ENCODE results near the gene GGCT. TPM values are rescaled to one million over a fixed set of nuclear protein-coding genes. Genes with fewer than 3 reads are reported as not detected.
"Not testable (repeated sequence)": the region's sequence is repeated elsewhere in the genome, so short reads cannot be mapped to it uniquely, and the experiment has no call there.

GGCT gene
- total RNA-seq, 2 donors from 2014 or later: 65.7 to 84.4 TPM

- H3K4me1 Mint-ChIP-seq (ENCODE audit: low read depth): peaks cover 15% of the 10 kb centered on the region
- H3K9me3 Mint-ChIP-seq: peaks cover 2 to 4% of the 10 kb centered on the region in 2 donors
- no peak overlapping the region for H3K27ac Mint-ChIP-seq
- no peak overlapping the region for H3K4me3 Mint-ChIP-seq
- peaks cover 0 to 2% of the 10 kb centered on the region in 2 donors for H3K36me3 Mint-ChIP-seq (ENCODE audit: insufficient read depth in 2 of 2)
- ATAC-seq (replicated peaks in 1 of 2) (peak; percentile 52 to 63), DNase-seq (no peak)
- H3K27me3 Mint-ChIP-seq (ENCODE audit: low read depth): no peaks in the 10 kb centered on the region
These were observed 7.5 kb upstream of the GGCT start for GRCh38 chr7:30511973-30512662.

DNA sequence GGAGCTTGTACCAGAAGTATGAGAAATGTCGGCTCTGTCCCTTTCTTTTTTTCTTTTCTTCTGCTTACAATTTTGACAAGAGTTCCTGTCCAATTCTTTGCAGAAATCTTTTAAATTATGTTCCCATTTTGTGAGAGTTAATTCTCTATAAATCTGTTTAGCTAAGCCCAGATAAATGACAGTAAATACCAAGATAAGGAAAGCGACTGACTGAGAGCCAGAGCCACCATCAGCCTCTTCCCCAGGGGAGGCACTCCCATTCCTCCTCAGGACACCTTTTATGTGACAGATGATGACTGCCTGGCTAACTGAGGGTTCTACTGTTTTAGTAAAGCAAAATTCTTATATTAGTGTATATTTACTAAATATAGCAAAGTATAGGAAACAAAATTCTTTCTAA, 6.9 kb upstream of the GGCT start:
- ATAC-seq (replicated peaks in 1 of 2): no peak
- no peak overlapping the region for H3K4me3 Mint-ChIP-seq
- no peaks in the 10 kb centered on the region for H3K27me3 Mint-ChIP-seq (ENCODE audit: low read depth)
- no peak overlapping the region for H3K27ac Mint-ChIP-seq
- no peak for DNase-seq
- peaks cover 2% of the 10 kb centered on the region in 2 donors for H3K9me3 Mint-ChIP-seq
- peaks cover 12% of the 10 kb centered on the region for H3K4me1 Mint-ChIP-seq (ENCODE audit: low read depth)
- peaks cover 0 to 2% of the 10 kb centered on the region in 2 donors for H3K36me3 Mint-ChIP-seq (ENCODE audit: insufficient read depth in 2 of 2)

DNA sequence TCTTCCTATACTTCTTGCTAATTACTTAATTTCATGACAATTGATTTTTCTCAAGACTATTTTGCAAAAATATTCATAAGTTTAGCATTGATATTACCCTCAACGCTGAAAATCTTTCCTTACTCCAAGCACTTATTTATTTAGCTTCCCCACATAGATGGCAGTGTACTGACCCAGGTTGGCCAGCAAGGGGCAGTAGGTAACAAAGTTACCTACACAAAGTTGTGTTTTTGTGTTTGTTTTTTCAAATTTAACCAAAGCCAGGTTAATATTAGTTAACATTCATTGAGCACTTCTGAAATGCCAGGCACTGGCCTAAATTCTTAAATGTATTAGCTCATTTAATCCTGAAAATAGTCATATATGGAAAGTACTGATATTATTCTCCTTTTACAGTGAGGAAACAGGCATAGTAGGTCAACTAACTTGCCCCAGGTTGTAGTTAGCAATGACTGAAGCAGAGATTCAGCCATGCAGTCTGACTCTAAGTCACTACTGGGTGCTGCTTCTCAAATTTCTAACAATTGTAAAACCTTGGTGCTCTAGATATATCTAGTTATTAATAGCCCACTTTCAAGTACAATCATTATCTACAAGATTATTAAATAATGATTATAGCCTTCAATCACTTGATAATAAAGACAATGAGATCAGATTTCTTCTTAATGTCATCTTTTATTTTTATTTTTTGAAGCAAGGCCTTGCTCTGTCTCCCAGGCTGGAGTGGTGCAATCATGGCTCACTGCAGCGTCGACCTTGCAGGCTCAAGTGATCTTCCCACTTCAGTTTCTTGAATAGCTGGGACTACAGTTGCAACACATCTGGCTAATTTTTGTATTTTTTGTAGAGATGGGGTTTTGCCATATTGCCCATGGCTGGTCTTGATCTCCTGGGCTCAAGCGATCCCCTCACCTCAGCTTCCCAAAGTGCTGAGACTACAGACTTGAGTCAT, 5.8 kb upstream of the GGCT start:
- Mint-ChIP-seq H3K4me3 (no peak overlapping the region), H3K27ac (no peak overlapping the region), H3K9me3 (peaks cover 2% of the 10 kb centered on the region in 2 donors), H3K4me1 (ENCODE audit: low read depth) (peaks cover 18% of the 10 kb centered on the region), H3K27me3 (ENCODE audit: low read depth) (no peaks in the 10 kb centered on the region), H3K36me3 (ENCODE audit: insufficient read depth in 2 of 2) (peaks cover 0 to 2% of the 10 kb centered on the region in 2 donors)
- ATAC-seq (replicated peaks in 1 of 2) (peak; percentile 37 to 56), DNase-seq (peak in 1 of 2 donors; percentile 34)

DNA sequence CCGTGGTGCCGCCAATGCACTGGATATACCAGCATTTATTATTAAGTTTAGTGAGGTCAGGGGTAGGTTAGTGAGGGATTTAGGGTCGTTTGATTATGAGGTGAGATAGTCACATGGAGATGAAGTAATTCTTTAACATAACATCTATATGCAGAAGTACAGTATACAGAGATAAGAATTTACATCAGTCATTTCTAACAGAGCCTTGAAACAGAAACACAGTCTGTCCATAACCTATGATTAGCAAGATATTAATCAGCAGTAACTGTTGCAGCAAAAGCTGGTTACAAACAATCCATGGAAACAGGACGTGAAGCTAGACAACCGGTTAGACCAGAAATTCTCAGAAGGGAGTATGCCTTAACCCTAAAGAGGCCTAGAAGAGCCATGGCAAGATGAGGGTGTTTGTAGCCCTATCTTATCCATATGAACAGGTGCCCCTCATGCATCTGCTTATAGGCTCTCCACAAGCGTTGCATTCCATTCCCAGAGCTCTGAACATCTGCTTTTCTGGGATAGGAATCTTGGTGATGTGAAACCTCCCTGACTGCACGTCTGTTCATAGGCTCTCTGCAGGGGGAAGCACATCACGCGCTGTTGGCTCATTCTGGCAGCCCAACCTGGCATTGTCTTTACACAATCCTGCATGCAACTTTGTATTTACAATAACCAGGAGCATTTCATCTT, 4.7 kb upstream of the GGCT start:
- not testable (repeated sequence) for H3K9me3 Mint-ChIP-seq; H3K36me3 Mint-ChIP-seq (ENCODE audit: insufficient read depth in 2 of 2); H3K27ac Mint-ChIP-seq; ATAC-seq (replicated peaks in 1 of 2); H3K27me3 Mint-ChIP-seq (ENCODE audit: low read depth); DNase-seq; H3K4me3 Mint-ChIP-seq
- peaks cover 25% of the 10 kb centered on the region for H3K4me1 Mint-ChIP-seq (ENCODE audit: low read depth)

- not testable (repeated sequence) for H3K27ac Mint-ChIP-seq; H3K27me3 Mint-ChIP-seq (ENCODE audit: low read depth); H3K9me3 Mint-ChIP-seq; H3K4me3 Mint-ChIP-seq; H3K36me3 Mint-ChIP-seq (ENCODE audit: insufficient read depth in 2 of 2); ATAC-seq (replicated peaks in 1 of 2); DNase-seq
- peaks cover 35% of the 10 kb centered on the region for H3K4me1 Mint-ChIP-seq (ENCODE audit: low read depth)
These were observed 2.8 kb upstream of the GGCT start for GRCh38 chr7:30507346-30507900.

DNA sequence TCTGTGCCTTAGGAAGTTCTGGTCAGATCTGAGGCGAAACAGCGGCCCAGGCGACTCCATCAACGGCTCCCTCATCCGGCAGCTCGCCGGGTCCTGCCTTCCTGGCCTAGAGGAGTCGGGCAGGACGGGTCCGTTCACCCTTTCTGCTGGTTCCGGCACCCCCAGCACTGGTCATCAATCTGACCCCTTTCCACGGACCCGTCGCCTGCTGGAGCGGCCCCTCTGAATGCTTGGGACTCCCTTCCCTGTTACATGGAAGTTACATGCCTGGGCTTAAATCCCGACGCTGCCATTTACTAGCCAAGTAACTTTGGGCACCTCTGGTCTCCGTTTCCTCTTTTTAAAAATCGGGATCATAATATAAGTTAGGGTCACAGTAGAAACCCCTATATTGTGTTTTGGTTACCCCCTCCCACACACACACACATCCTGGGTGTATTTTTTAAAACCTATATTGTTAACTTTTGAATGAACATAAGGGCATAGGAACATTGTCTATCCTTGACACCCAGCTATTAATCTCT, 607 bp upstream of the GGCT start:
- no peaks in the 10 kb centered on the region for H3K27me3 Mint-ChIP-seq (ENCODE audit: low read depth)
- no peak for DNase-seq
- peak overlapping the region; percentile 79 to 90 for H3K4me3 Mint-ChIP-seq
- no peak for ATAC-seq (replicated peaks in 1 of 2)
- peak overlapping the region; percentile 55 for H3K27ac Mint-ChIP-seq
- H3K36me3 Mint-ChIP-seq (ENCODE audit: insufficient read depth in 2 of 2): peaks cover 7 to 12% of the 10 kb centered on the region in 2 donors
- peaks cover 52% of the 10 kb centered on the region for H3K4me1 Mint-ChIP-seq (ENCODE audit: low read depth)
- H3K9me3 Mint-ChIP-seq: peaks cover 2% of the 10 kb centered on the region in 2 donors

DNA sequence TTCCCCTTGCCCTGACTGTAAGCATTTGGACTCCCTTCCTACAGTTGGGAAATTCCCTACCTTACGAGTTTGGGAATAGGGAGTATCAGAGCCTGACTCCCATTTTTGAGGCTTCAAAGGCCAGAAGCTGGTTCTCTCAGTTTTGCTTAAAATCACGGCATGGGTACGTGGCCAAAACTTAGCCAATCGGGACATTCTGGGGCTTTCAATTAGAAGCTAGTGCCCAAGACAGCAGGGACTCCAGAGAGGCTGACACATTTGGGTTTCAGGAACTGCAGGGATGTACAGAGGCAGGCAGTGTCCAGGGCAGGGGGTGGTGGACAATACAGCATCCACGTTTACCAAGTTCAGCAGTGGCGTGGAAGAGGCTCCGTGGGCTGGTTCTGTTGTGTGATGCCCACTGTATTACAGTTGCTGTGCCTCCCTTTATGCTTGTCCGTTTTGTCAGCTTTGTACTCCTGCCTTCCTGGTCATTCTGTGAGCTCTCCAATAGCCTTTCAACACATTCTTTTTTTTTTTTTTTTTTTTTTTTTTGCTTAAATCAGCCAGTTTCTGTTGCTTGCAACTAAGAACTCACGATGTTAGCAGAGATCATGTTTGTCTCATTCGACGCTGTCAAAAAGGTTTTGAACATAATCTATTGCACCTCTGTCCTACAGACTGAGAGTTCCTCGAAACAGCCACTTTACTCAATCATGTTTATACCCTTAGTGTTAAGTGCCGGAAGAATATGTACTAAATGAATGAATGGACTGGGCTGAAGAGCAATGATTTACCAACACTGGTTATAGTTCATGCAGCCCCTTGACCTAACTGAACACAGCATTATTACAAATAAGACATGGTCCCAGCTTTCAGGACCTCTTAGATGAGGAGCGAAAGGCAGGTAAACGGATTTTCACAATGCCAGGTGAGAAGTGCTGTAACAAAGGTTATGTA, 1.1 kb downstream of the GGCT start:
- H3K9me3 Mint-ChIP-seq: peaks cover 2% of the 10 kb centered on the region in 2 donors
- no peak for DNase-seq
- no peaks in the 10 kb centered on the region for H3K27me3 Mint-ChIP-seq (ENCODE audit: low read depth)
- H3K27ac Mint-ChIP-seq: peak overlapping the region; percentile 95
- peak overlapping the region; percentile 79 to 90 for H3K4me3 Mint-ChIP-seq
- H3K4me1 Mint-ChIP-seq (ENCODE audit: low read depth): peaks cover 54% of the 10 kb centered on the region
- no peak for ATAC-seq (replicated peaks in 1 of 2)
- peaks cover 10 to 19% of the 10 kb centered on the region in 2 donors for H3K36me3 Mint-ChIP-seq (ENCODE audit: insufficient read depth in 2 of 2)

DNA sequence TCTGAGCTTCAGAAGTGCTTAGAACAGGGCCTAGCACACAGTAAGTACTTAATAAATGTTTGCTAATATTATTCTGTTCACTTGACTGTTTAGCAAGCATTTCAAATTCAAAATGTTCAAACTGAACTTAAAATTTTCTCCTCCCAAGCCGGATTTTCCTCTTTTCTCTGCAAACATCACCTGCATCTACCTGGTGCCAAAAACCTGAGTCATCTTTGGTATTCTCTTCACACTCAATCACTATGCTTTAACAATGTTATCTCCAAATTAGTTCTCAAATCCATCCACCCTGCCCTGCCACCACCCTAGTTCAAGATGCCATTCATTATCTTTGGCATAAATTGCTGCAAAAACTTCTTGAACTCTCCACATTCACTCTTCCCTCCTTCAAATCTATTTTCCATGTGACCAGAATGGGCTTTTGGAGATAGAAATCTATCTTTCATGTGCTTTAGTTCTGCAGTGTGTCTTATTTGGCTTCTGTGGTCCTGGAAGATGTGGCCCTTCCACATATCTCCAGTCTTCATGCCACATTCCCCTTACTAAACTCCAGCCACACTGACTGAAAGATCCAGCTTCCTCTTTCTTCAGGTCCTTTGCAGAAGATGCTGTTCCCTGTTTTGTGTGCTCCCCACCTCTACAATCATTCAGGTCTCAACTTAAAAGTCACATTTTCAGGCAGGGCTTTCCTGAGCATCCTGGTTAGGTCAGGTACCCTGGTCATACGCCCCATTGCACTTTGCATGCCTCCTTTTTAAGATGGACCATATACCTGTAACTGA, 2.0 kb downstream of the GGCT start:
- peaks cover 54% of the 10 kb centered on the region for H3K4me1 Mint-ChIP-seq (ENCODE audit: low read depth)

DNA sequence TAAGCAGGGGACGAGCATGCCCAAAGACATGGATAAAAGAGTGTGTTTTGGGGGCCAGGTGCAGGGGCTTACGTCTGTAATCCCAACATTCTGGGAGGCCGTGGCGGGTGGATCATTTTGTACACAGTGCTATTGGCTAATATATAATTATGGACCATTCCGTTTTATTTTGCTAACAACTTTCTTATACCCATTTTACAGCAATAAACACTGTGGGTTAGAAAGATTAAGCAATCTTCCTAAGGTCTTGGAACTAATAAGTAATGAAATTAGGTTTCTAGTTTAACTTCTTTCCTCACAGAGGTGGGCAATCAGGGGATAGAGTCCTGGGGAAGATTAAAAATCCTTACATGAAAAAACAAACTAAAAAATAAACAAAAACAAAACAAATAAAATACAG, 3.4 kb downstream of the GGCT start:
- no peak for DNase-seq
- Mint-ChIP-seq H3K27ac (no peak overlapping the region), H3K27me3 (ENCODE audit: low read depth) (no peaks in the 10 kb centered on the region), H3K4me1 (ENCODE audit: low read depth) (peaks cover 54% of the 10 kb centered on the region), H3K4me3 (no peak overlapping the region), H3K9me3 (no peaks in the 10 kb centered on the region), H3K36me3 (ENCODE audit: insufficient read depth in 2 of 2) (peaks cover 14 to 28% of the 10 kb centered on the region in 2 donors)
- no peak for ATAC-seq (replicated peaks in 1 of 2)

More for the DNA sequence above, 2.0 kb downstream of the GGCT start:
- Mint-ChIP-seq H3K27me3 (ENCODE audit: low read depth) (no peaks in the 10 kb centered on the region), H3K4me3 (peak overlapping the region; percentile 79 to 90), H3K36me3 (ENCODE audit: insufficient read depth in 2 of 2) (peaks cover 9 to 19% of the 10 kb centered on the region in 2 donors), H3K9me3 (no peaks in the 10 kb centered on the region), H3K27ac (no peak overlapping the region)
- no peak for ATAC-seq (replicated peaks in 1 of 2)
- no peak for DNase-seq

GRCh38 chr7:30493228-30493627, 11.4 kb downstream of the GGCT start:
- H3K36me3 Mint-ChIP-seq (ENCODE audit: insufficient read depth in 2 of 2): peaks cover 17 to 25% of the 10 kb centered on the region in 2 donors
- no peak overlapping the region for H3K4me3 Mint-ChIP-seq
- ATAC-seq (replicated peaks in 1 of 2): no peak
- H3K27ac Mint-ChIP-seq: no peak overlapping the region
- H3K9me3 Mint-ChIP-seq: peaks cover 5 to 12% of the 10 kb centered on the region in 2 donors
- no peaks in the 10 kb centered on the region for H3K4me1 Mint-ChIP-seq (ENCODE audit: low read depth)
- DNase-seq: no peak
- H3K27me3 Mint-ChIP-seq (ENCODE audit: low read depth): peaks cover 8% of the 10 kb centered on the region

DNA sequence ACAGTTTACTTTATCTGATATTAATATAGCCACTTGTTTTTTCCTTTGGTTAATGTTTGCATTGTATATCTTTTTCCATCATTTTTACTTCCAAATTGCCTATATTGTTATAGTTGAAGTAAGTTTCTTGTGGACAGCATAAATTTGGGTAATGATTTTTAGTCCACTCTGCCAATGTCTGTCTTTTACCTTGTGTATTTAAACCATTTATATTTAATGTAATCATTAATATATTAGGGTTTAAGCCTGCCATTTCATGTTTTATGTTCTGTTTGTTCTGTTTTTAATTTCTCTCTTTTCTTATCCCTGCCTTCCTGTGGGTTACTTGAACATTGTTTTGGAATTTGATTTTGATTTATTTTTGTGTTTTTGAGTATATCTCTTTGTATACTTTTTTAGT, 13.2 kb downstream of the GGCT start:
- peaks cover 5 to 12% of the 10 kb centered on the region in 2 donors for H3K9me3 Mint-ChIP-seq
- H3K4me3 Mint-ChIP-seq: no peak overlapping the region
- H3K36me3 Mint-ChIP-seq (ENCODE audit: insufficient read depth in 2 of 2): peaks cover 13 to 18% of the 10 kb centered on the region in 2 donors
- no peaks in the 10 kb centered on the region for H3K4me1 Mint-ChIP-seq (ENCODE audit: low read depth)
- DNase-seq: no peak
- peaks cover 8% of the 10 kb centered on the region for H3K27me3 Mint-ChIP-seq (ENCODE audit: low read depth)
- peak overlapping the region; percentile 12 for H3K27ac Mint-ChIP-seq
- ATAC-seq (replicated peaks in 1 of 2): no peak
